HG03039 (cell line): Measurements from ENCODE around the gene PSMA5.
"Not testable (repeated sequence)": the region's sequence is repeated elsewhere in the genome, so short reads cannot be mapped to it uniquely, and the experiment has no call there.

Source experiments
- ATAC-seq: cut with Tn5 transposase; IDR thresholded peaks from one replicate; pipeline ENCODE4 v1.9.1; 2021; ENCODE audit warnings: mild to moderate bottlenecking, moderate library complexity; ENCODE audit not compliant: unreplicated experiment

Gene PSMA5

GRCh38 chr1:109433322-109433721, 7.1 kb upstream of the PSMA5 start:
- ATAC-seq, result no peak

- no peak for ATAC-seq
These were observed 6.1 kb upstream of the PSMA5 start for GRCh38 chr1:109432336-109432735.

GRCh38 chr1:109427171-109427467, 871 bp upstream of the PSMA5 start:
- ATAC-seq, result no peak

- ATAC-seq, result peak; percentile 17
These were observed 612 bp downstream of the PSMA5 start for GRCh38 chr1:109425391-109426280.

- ATAC-seq, result no peak
These were observed 2.8 kb downstream of the PSMA5 start for GRCh38 chr1:109423498-109423897.

GRCh38 chr1:109412551-109412950, 13.7 kb downstream of the PSMA5 start:
- no peak for ATAC-seq

- no peak for ATAC-seq
These were observed 21.4 kb downstream of the PSMA5 start for GRCh38 chr1:109404838-109405237.

GRCh38 chr1:109402025-109402424, 24.2 kb downstream of the PSMA5 start:
- no peak for ATAC-seq

GRCh38 chr1:109400035-109400655, 26.1 kb downstream of the PSMA5 start:
- ATAC-seq, result no peak

GRCh38 chr1:109399326-109399957, 26.8 kb downstream of the PSMA5 start:
- no peak for ATAC-seq

GRCh38 chr1:109398343-109399225, 27.7 kb downstream of the PSMA5 start:
- no peak for ATAC-seq

- ATAC-seq, result peak; percentile 75
These were observed 28.5 kb downstream of the PSMA5 start, which contains the start of gene SORT1 for GRCh38 chr1:109397581-109398342. TSS of gene SORT1 (minus strand) at chr1:109397918. CDS start at chr1:109397892, 26 bp downstream.

GRCh38 chr1:109396871-109397580, 29.2 kb downstream of the PSMA5 start:
- peak; percentile 19 for ATAC-seq

GRCh38 chr1:109396513-109396839, 29.8 kb downstream of the PSMA5 start:
- ATAC-seq, result no peak

GRCh38 chr1:109395602-109396512, 30.4 kb downstream of the PSMA5 start:
- no peak for ATAC-seq

- not testable (repeated sequence) for ATAC-seq
These were observed 31.0 kb downstream of the PSMA5 start for GRCh38 chr1:109395282-109395599.

GRCh38 chr1:109394591-109395281, 31.5 kb downstream of the PSMA5 start:
- no peak for ATAC-seq

GRCh38 chr1:109393617-109394233, 32.5 kb downstream of the PSMA5 start:
- no peak for ATAC-seq
